NCI-H1417 (cell line): ENCODE measurements around the gene RNFT2.

Experiments
- DNase-seq, 3 experiments: peaks; one replicate each; lab custom pipeline; 2025; lab: John Stamatoyannopoulos, UW

Gene RNFT2

DNA sequence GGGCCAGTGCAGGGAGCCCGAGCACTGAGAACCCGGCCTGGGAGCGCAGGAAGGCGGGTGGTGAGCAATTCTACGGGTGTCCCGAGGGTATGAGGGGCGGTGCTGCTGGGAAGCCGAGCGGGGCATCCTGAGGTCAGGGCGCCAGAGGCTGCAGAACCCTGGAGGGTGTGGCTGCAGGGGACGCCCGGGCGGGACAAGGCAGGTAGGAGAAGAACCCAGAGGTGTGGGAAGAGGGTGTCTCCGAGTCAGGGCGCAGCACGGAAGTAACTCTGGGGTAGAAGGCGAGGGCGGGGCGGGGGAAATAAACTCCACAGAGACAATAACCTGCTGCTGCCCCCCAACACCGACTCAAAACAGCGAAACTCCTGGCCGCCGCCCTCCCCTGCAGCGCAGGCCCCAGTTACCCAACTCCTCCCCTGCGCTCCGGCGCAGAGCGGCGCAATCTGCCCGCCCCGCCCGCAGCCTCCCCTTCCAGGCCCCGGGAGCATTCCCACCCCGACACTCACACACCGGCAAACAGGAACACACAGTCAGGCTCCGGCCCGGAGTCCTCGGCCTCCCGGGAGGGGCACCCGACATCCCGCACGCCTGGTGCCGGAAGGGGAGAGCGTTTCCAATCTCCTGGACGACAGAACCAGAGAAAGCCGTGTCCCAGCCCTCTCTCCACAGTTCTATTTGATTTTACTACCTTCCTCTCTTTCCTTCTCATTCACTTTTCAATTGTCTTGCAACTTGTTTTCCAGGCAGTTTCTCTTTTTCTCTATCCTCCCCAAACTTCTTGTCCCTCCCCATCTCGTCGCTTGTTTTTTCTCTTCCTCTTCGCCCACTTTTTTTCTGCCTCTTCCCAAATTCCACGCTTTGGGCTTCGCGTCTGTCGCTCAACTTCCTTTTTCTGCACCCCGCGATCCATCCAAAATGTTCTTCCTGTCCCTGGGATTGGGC lies 140.7 kb downstream of the RNFT2 start:
- DNase-seq = peak in 2 of 3 experiments; percentile 42 to 46

DNA sequence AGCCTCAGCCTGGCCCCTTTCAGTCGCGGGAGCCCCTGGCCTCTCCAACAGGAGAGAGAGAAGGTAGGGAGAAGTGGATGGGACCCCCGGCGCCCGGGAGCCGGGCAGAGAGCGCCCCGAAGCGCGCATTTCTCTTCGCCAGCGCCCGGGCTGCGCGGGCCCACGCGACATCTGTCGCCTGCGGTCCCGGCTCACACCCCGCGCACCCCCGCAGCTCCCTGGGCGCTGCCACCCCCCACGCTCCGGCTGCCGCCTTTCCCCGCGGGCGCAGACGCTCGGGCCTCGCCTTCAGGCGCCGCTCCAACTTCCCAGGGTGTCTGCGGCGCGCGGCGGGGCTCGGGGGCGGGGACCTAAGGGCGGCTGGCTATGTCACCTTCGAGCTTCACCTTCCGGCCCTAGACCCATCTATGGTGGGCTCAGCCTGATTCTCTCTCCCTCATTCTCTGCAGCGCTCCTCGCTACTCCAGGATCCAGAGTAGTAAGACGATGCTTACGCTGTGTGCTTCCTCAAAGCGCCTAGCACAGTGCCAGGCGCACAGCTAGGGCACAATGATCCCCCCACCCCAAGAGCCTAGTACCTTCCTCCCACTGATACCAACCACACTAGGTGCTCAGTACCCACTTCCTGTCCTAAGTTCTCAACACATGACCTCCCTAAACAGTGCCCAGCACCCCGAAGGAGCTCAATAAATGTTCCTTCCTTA lies 141.5 kb downstream of the RNFT2 start:
- peak in 2 of 3 experiments; percentile 49 to 53 for DNase-seq

DNA sequence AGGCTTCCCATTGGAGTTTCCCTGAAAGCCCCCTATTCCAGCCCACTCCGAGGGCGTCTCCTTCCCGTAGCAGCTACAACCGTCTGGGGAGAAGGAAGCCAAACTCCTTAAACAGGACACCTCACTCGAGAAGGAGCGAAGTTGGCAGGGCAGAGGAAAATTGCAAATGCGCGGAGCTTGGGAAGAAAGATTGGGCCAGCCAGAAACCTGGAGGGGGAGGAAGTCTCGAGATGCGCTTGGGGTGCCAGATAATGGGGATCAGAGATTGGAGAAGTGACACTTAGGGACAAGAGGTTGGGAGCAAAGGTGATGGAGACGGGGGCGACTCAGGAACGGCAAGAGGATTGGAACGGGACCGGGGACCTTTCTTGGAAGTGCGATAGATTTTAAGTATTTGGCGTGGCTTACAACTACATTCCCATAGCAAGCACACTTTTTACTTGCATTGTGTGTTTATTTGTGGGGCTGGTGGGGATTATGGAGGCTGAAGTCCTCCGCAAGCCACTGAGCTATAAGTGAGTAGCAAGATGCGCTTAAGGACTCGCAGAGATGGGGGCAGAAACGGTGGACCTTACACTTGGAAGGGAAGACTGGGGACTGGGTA lies 142.2 kb downstream of the RNFT2 start:
- DNase-seq = no peak

DNA sequence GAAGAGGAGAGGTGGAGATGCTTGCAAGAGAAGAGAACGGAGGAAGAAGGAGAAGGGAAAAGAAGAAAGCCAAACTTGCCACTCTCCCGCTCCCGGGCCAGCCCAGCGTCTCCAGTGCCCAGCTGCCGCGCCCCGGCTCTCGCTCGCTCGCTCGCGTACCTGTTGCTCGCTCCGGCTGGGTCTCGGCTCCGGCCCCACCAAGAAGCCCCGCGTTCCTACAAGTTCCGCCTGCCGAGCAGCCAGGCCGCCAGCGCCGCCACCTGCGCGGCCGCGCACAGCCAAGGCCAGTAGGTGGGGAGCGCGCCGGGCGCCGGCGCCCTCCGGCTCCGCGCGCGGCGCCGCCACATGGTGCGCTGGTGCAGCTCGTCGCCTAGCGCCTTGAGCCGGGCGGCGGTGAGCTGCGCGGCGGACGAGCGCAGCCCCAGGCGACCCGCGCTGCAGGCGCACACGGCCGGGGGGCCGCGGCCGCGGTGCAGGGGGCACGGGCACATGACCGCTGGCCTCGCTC lies 142.8 kb downstream of the RNFT2 start:
- peak; percentile 69 to 88 (median 88) for DNase-seq

DNA sequence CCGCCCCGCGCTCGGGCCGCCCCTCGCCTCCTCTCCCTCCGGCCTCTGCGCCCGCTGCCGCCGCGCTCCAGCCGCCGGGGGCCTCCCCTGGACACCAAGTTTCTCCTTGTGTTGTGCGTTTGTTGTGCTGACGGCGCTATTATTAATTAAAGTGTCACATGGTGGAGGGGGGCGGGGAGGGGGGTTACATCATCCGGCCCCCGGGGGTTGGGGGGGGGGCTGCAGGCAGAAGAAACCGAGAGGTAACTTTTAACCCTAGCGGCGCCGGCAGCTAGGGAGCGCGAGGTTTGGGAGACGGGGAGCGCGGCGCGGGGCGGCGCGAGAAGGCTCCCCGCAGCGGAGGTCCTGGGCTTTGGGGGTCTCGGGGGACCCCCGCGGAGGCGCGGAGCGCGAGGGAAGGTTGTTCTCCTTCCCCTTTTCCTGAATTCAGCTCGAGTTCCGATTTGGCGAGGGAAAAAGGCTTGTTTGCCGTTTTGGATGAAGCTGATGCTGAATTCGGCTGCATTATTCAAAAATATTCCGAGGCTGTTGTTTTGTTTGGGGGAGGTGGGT lies 143.3 kb downstream of the RNFT2 start, which contains the start of gene HRK:
TSS of gene HRK (minus strand) at position 117 of the 552 bp plus-strand sequence. CDS start 134 bp downstream, outside the sequence.
- DNase-seq = peak in 2 of 3 experiments; percentile 42 to 88

DNA sequence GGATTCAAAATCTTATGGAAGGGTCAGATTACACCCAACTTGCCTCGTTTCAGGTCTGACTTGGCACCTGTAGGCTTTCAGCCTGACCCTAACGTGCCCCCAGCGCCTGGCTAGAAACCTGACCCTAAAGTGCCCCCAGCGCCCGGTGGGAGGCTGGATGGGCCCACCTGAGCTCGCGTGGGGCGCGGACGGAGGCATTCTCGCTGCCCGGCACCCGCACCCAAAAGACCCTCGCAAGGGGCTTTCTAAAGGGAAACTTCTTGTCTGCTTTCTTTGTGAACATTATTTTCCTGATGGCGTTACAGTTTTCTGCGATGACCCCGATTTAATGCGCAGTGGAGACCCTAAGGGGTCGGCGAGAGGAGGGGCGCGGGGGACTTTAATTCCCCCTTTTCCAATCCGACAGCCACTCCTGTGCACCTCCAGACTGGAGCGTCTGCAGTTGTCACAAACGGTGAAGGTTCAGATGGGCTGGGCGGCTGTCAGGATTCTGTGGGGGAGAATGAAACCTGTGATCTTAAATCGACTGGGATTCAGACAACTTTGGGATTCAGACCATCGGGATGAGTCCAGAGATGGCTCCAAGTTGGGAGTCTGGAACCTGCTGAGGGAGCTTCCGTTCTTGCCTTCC lies 143.9 kb downstream of the RNFT2 start:
- DNase-seq = peak in 1 of 3 experiments; percentile 34

DNA sequence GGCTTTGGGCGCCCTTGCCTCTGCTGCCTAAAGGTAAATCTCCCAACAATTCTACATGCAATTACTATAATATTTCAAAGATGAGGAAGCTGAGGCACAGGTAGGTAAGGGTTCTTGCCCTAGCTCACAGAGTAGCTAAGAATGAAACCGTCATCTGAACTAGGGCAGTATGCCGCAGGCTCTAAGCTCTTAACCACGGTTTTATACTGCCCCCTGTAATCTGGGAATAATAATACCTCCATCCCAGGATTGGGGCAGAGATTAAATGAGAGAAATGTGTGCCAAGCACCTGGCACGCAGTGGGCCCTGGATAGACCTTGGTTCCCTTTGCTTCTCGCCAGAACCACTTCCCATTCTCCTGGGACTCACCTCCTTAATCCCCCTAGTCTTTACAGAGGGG lies 144.6 kb downstream of the RNFT2 start:
- peak in 1 of 3 experiments; percentile 42 for DNase-seq

DNA sequence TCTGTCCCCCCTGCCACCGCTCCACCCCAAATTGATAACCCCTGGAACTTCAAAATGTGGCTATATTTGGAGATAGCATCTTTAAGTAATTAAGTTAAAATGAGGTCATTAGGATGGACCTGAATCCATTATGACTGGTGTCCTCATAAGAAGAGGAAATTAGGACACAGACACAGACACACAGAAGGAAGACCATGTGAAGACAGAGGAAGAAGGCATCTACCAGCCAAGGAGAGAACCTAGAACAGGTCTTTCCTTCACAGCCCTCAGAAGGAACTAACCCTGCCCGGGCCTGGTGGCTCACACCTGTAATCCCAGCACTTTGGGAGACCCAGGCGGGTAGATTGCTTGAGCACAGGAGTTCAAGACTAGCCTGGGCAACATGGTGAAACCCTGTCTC lies 146.8 kb downstream of the RNFT2 start:
- DNase-seq = no peak

DNA sequence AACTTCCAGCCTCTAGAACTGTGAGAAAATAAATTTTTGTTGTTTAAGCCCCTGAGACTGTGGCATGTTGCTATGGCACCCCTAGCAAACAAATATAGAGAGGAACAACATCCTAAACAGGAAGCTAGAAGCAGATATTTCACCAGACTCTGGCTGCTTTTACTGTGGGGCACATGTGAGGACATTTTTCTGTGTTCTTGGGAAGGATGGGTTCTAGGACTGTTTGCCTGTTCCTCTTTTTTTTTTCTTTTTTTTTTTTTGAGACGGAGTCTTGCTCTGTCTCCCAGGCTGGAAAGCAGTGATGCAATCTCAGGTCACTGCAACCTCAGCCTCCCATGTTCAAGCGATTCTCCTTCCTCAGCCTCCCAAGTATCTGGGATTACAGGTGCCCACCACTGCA lies 147.4 kb downstream of the RNFT2 start:
- no peak for DNase-seq

DNA sequence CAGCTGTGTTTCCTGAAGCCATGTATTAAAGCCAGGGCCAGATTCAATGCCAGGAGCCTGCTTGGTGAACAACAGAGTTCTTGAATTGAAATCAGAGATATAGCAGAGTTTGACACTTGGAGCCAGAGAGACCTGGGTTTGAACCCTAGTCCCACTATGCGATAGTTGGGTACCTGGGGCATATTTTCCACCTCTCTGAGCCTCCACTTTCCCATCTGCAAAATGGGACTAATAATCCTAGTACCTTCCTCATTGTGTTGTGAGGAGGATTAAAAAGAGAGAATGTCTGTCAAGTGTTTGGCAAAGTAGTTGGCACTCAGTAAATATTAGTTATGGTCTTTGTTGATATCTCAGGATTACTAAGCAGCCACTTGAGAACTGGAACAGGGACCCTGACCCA lies 149.1 kb downstream of the RNFT2 start:
- DNase-seq = no peak

DNA sequence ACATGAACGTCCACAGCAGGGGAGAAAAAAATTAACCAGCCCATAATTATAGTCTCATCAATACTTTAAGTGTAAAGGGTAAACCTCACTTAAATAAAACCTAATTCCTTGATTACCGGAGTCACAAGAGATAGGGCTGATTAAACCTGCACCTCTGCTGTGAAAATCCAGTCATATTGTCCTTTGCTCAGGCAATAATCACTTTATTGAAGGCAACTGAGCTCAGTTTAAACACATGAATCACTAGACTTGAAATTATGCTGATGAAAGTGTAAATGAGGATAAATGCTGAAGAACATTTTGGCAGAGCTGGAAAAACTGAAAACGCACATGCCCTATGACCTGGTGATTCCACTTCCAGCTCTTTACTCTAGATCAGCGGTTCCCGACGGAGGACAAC lies 149.8 kb downstream of the RNFT2 start:
- no peak for DNase-seq

DNA sequence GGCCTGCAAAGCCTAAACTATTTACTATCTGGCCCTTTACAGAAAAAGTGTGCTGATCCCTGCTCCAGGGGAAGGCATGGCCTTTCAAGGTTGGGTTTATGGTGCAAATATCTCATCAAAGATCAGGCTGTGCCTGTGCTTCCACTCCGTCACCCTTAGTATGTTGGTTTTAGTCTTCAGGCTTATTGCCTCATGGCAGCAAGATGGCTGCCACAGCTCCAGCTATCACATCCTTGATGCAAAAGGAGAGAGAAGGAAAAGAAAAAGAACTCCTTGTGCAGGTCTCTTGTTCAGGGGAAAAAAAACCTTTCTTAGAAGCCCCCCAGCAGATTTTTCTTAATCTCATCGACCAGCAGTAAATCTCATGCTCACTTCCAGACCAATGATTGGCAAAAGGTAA lies 152.2 kb downstream of the RNFT2 start:
- no peak for DNase-seq

DNA sequence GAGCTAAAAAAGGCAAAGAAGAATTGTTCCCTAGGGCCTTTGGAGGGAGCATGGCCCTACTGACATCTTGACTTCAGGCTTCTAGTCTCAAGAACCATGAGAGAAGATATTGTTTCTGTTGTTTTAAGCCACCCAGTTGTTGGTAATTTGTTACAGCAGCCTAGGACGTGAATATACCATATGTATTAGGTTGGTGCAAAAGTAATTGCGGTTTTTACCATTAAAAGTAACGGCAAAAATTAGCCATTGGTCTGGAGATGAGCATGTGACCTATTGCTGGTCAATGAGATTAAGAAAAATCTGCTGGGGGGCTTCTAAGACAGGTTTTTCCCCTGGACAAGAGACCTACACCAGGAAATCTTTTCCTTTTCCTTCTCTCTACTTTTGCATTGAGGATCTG lies 152.9 kb downstream of the RNFT2 start:
- DNase-seq = no peak

DNA sequence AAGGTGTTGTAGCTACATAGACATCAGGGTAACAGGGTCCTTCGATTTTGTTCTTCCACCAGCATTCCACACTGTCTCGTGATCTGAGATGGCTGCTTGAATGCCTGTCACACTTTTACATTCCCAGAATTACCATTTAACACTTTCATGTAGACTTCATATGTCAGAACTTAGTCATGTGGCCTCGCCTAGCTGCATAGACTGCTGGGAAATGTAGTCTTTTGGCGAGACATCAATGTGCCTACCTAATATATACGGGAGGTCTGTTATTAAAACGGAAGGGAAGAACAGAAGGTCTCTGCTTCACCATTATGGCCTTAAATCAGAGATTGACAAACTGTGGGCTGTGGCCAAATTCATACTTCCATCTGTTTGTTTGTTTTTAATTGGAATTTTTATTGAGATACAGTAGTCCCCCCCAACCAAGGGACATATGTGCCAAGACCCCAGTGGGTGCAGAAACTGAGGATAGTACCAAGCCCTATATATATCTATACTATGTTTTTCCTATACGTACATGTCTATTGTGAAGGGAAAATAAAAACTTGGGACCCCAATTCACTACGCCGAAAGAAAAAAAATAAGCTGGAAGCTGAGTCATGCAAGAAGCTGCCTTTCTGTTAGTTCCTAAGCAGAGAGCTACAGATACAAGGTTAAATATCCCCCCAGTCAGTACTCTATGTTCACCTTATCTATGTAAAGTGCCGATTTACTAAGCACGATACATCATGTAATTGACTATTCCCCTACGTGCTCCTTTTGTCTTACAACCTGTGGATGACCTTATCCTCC lies 154.4 kb downstream of the RNFT2 start:
- DNase-seq = no peak

DNA sequence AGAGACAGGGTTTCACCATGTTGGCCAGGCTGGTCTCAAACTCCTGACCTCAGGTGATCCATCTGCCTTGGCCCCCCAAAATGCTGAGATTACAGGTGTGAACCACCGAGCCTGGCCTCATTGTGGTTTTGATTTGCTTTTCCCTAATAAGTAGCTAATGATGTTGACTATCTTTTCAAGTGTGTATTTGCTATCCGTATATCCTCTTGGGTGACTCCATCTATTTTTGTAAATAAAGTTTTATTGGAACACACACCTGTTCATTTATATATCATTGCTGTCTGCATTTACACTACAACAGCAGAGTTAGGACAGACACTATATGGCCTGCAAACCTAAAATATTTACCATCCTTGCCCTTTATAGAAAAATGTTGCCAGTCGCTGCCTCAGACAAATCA lies 156.8 kb downstream of the RNFT2 start:
- no peak for DNase-seq

DNA sequence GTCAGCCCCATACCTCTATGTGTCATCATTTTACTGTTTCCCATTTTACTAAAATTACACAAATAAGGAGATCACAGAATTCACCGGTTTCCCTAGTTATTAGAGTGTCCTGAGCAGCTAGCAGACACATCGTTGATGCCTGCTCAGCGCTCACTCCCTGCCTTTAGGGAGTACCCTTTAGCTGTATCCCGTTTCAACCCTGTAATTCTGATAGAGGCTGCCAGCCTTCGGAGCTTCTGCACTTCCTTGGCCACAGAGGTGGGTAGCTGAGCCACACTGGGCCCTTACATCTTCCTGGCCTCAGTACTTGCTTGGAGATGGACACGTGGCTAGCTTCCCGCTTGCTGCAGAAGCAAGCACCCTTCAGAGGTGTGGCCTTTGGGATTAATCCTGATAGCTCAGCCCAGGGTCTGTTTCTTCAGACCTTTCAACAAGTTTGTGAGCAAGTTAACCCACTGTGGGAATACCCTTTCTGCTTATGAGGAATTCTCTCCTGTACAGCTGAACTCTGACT lies 158.4 kb downstream of the RNFT2 start:
- DNase-seq = no peak

DNA sequence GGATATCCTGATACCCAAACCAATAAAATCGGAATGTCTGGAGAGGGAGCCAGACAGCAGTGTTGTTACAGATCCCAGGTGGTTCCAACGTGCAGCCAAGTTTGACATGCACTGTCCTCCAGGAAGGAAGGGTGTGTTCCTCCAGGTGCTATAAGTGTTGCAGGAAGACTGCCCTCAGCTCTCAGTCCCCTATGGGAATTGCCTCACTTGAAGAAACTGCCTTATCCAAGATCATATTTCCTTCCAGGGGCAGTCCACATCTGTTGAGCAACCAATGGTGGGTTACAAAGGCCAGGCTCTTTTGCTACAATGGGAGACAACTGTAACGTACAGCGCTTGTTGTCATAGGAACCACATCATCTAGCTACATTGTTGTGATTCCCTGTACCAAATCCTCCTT lies 159.4 kb downstream of the RNFT2 start:
- no peak for DNase-seq

DNA sequence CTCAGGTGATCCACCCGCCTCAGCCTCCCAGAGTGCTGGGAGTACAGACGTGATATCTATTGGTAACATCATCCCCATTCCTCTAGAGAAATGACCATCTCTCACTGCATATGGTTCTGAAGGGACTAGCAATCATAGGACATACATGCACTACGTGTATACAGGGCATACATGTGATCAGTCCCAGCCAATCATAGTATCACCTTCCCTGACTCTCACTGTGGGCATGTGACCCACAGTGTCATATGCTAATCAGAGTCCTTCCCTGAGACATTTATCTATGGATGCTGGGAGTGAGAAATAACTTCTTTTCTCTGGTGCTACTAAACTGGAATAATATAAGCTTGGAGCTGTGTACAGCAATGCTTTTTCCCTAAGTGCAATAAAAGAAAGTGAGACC lies 160.6 kb downstream of the RNFT2 start:
- DNase-seq = no peak

DNA sequence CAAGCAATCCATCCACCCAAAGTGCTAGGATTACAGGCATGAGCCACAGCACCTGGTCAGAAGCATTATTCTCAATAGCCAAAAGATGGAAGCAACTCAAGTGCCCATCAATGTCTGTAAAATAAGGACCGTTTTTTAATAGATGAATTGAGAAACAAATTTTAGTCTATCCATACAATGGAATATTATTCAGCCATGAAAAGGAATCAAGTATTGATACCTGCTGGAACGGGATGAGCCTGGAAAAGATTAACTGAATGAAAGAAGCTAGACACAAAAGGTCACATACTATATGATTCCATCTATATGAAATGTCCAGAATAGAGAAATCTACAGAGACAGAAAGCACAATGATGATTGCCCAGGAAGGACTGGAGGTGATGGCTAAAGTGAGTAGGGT lies 163.5 kb downstream of the RNFT2 start:
- DNase-seq = no peak
